ENCODE results near the gene SKAP1. TPM values are rescaled to one million over a fixed set of nuclear protein-coding genes. Genes with fewer than 3 reads are reported as not detected.

SKAP1 gene
- total and polyA plus RNA-seq, 2 donors (not counting 1 experiment from before 2014, with no cell fraction given), result not detected

- no peaks in the 10 kb centered on the region for H3K9me3 ChIP-seq (ENCODE audit: control insufficient read depth, insufficient read depth, low read depth, low read length)
- no peak overlapping the region for H3K4me3 ChIP-seq (replicated peaks in 1 of 4; ENCODE audit: control extremely low read depth in 1 of 4, insufficient read depth in 1 of 4, low read depth in 3 of 4, low read length in 4 of 4)
- H3K4me1 ChIP-seq (ENCODE audit: control insufficient read depth, extremely low read depth, insufficient read depth, low read length), result no peaks in the 10 kb centered on the region
- H3K79me2 ChIP-seq (ENCODE audit: control insufficient read depth, insufficient read depth, low read length), result no peaks in the 10 kb centered on the region
- TF ChIP-seq EZH2 (IDR thresholded peaks at IDR 0.05; ENCODE audit: low read length, missing control alignments) (no peak), CTCF (conservative IDR thresholded peaks at IDR 0.05 in 1 of 2, IDR thresholded peaks at IDR 0.05 in 1 of 2; ENCODE audit: low read depth in 1 of 2, low read length in 2 of 2) (no peak)
- DNase-seq (ENCODE audit: low read depth in 2 of 2), result peak; percentile 4 to 84
- no peak overlapping the region for H2AFZ ChIP-seq (ENCODE audit: low read length)
- H3K36me3 ChIP-seq (ENCODE audit: control insufficient read depth, insufficient read depth, low read length), result no peaks in the 10 kb centered on the region
- no peaks in the 10 kb centered on the region for H4K20me1 ChIP-seq (ENCODE audit: control insufficient read depth, extremely low read depth, insufficient read depth, low read length)
- no peak overlapping the region for H3K9ac ChIP-seq (ENCODE audit: insufficient read depth, low read length)
- H3K27ac ChIP-seq (ENCODE audit: insufficient read depth, low read length), result no peak overlapping the region
- H3K27me3 ChIP-seq (ENCODE audit: control insufficient read depth, insufficient read depth, low read length), result peaks cover 22% of the 10 kb centered on the region
- no peak overlapping the region for H3K4me2 ChIP-seq (ENCODE audit: extremely low read depth, insufficient read depth, low read length)
Observed at GRCh38 chr17:48194097-48194550, 235.9 kb downstream of the SKAP1 start.

- TF ChIP-seq CTCF (conservative IDR thresholded peaks at IDR 0.05 in 1 of 2, IDR thresholded peaks at IDR 0.05 in 1 of 2; ENCODE audit: low read depth in 1 of 2, low read length in 2 of 2) (no peak), EZH2 (IDR thresholded peaks at IDR 0.05; ENCODE audit: low read length, missing control alignments) (no peak)
- H3K9me3 ChIP-seq (ENCODE audit: control insufficient read depth, insufficient read depth, low read depth, low read length), result no peaks in the 10 kb centered on the region
- no peaks in the 10 kb centered on the region for H3K79me2 ChIP-seq (ENCODE audit: control insufficient read depth, insufficient read depth, low read length)
- DNase-seq (ENCODE audit: low read depth in 2 of 2), result peak in 1 of 2 donors; percentile 11
- no peak overlapping the region for H3K27ac ChIP-seq (ENCODE audit: insufficient read depth, low read length)
- H3K4me2 ChIP-seq (ENCODE audit: extremely low read depth, insufficient read depth, low read length), result no peak overlapping the region
- no peaks in the 10 kb centered on the region for H3K36me3 ChIP-seq (ENCODE audit: control insufficient read depth, insufficient read depth, low read length)
- H3K4me1 ChIP-seq (ENCODE audit: control insufficient read depth, extremely low read depth, insufficient read depth, low read length), result no peaks in the 10 kb centered on the region
- no peak overlapping the region for H2AFZ ChIP-seq (ENCODE audit: low read length)
- H3K4me3 ChIP-seq (replicated peaks in 1 of 4; ENCODE audit: control extremely low read depth in 1 of 4, insufficient read depth in 1 of 4, low read depth in 3 of 4, low read length in 4 of 4), result no peak overlapping the region
- no peaks in the 10 kb centered on the region for H4K20me1 ChIP-seq (ENCODE audit: control insufficient read depth, extremely low read depth, insufficient read depth, low read length)
- H3K27me3 ChIP-seq (ENCODE audit: control insufficient read depth, insufficient read depth, low read length), result peaks cover 18% of the 10 kb centered on the region
- no peak overlapping the region for H3K9ac ChIP-seq (ENCODE audit: insufficient read depth, low read length)
Observed at GRCh38 chr17:48192321-48192731, 237.7 kb downstream of the SKAP1 start.

- Histone ChIP-seq H3K9ac (ENCODE audit: insufficient read depth, low read length) (no peak overlapping the region), H3K4me2 (ENCODE audit: extremely low read depth, insufficient read depth, low read length) (no peak overlapping the region), H2AFZ (ENCODE audit: low read length) (no peak overlapping the region), H3K27me3 (ENCODE audit: control insufficient read depth, insufficient read depth, low read length) (peaks cover 21% of the 10 kb centered on the region), H3K27ac (ENCODE audit: insufficient read depth, low read length) (no peak overlapping the region), H3K9me3 (ENCODE audit: control insufficient read depth, insufficient read depth, low read depth, low read length) (no peaks in the 10 kb centered on the region), H3K4me3 (replicated peaks in 1 of 4; ENCODE audit: control extremely low read depth in 1 of 4, insufficient read depth in 1 of 4, low read depth in 3 of 4, low read length in 4 of 4) (no peak overlapping the region), H3K4me1 (ENCODE audit: control insufficient read depth, extremely low read depth, insufficient read depth, low read length) (no peaks in the 10 kb centered on the region), H3K36me3 (ENCODE audit: control insufficient read depth, insufficient read depth, low read length) (no peaks in the 10 kb centered on the region), H4K20me1 (ENCODE audit: control insufficient read depth, extremely low read depth, insufficient read depth, low read length) (no peaks in the 10 kb centered on the region), H3K79me2 (ENCODE audit: control insufficient read depth, insufficient read depth, low read length) (no peaks in the 10 kb centered on the region)
- TF ChIP-seq CTCF (conservative IDR thresholded peaks at IDR 0.05 in 1 of 2, IDR thresholded peaks at IDR 0.05 in 1 of 2; ENCODE audit: low read depth in 1 of 2, low read length in 2 of 2), result no peak
- TF ChIP-seq EZH2 (IDR thresholded peaks at IDR 0.05; ENCODE audit: low read length, missing control alignments), result no peak
- DNase-seq (ENCODE audit: low read depth in 2 of 2), result no peak
Observed at GRCh38 chr17:48191362-48191761, 238.7 kb downstream of the SKAP1 start.
